ENCODE data around the gene POLR1C.
A peak's percentile ranks its signal among the peaks of the same experiment; 100 is the strongest.
"Not testable (repeated sequence)": the region's sequence is repeated elsewhere in the genome, so short reads cannot be mapped to it uniquely, and the experiment has no call there.

POLR1C gene

GRCh38 chr6:43496370-43497128 lies 20.3 kb upstream of the POLR1C start:
- no peak for TF ChIP-seq JUND (IDR thresholded peaks at IDR 0.05; ENCODE audit: low read depth)
- DNase-seq (ENCODE audit: low read depth in 1 of 2, low spot score in 1 of 2), result peak; percentile 60 to 77
- in situ Hi-C loops (cut with HindIII; ENCODE audit: low pct_unique_long_range_greater_than_20kb, low sequenced_read_pairs), result no loop called here

GRCh38 chr6:43497129-43497396 lies 19.8 kb upstream of the POLR1C start:
- in situ Hi-C loops (cut with HindIII; ENCODE audit: low pct_unique_long_range_greater_than_20kb, low sequenced_read_pairs), result no loop called here
- no peak for DNase-seq (ENCODE audit: low read depth in 1 of 2, low spot score in 1 of 2)
- no peak for TF ChIP-seq JUND (IDR thresholded peaks at IDR 0.05; ENCODE audit: low read depth)

GRCh38 chr6:43497689-43498088 lies 19.2 kb upstream of the POLR1C start:
- TF ChIP-seq JUND (IDR thresholded peaks at IDR 0.05; ENCODE audit: low read depth), result no peak
- no peak for DNase-seq (ENCODE audit: low read depth in 1 of 2, low spot score in 1 of 2)
- in situ Hi-C loops (cut with HindIII; ENCODE audit: low pct_unique_long_range_greater_than_20kb, low sequenced_read_pairs), result no loop called here

- DNase-seq (ENCODE audit: low read depth in 1 of 2, low spot score in 1 of 2); in situ Hi-C loops (cut with HindIII; ENCODE audit: low pct_unique_long_range_greater_than_20kb, low sequenced_read_pairs): not testable (repeated sequence)
These were observed 18.6 kb upstream of the POLR1C start for GRCh38 chr6:43498291-43498690.

GRCh38 chr6:43499028-43499815 lies 17.7 kb upstream of the POLR1C start:
- TF ChIP-seq JUND (IDR thresholded peaks at IDR 0.05; ENCODE audit: low read depth), result no peak
- DNase-seq (ENCODE audit: low read depth in 1 of 2, low spot score in 1 of 2), result no peak
- in situ Hi-C loops (cut with HindIII; ENCODE audit: low pct_unique_long_range_greater_than_20kb, low sequenced_read_pairs), result no loop called here

- DNase-seq (ENCODE audit: low read depth in 1 of 2, low spot score in 1 of 2), result no peak
- no peak for TF ChIP-seq JUND (IDR thresholded peaks at IDR 0.05; ENCODE audit: low read depth)
- in situ Hi-C loops (cut with HindIII; ENCODE audit: low pct_unique_long_range_greater_than_20kb, low sequenced_read_pairs), result no loop called here
These were observed 16.0 kb upstream of the POLR1C start for GRCh38 chr6:43500921-43501320.

- in situ Hi-C loops (cut with HindIII; ENCODE audit: low pct_unique_long_range_greater_than_20kb, low sequenced_read_pairs), result no loop called here
- DNase-seq (ENCODE audit: low read depth in 1 of 2, low spot score in 1 of 2), result no peak
- TF ChIP-seq JUND (IDR thresholded peaks at IDR 0.05; ENCODE audit: low read depth), result no peak
These were observed 14.2 kb upstream of the POLR1C start for GRCh38 chr6:43502666-43503065.

- no peak for DNase-seq (ENCODE audit: low read depth in 1 of 2, low spot score in 1 of 2)
- no peak for TF ChIP-seq JUND (IDR thresholded peaks at IDR 0.05; ENCODE audit: low read depth)
- in situ Hi-C loops (cut with HindIII; ENCODE audit: low pct_unique_long_range_greater_than_20kb, low sequenced_read_pairs), result no loop called here
These were observed 13.4 kb upstream of the POLR1C start for GRCh38 chr6:43503443-43503842.

- in situ Hi-C loops (cut with HindIII; ENCODE audit: low pct_unique_long_range_greater_than_20kb, low sequenced_read_pairs), result no loop called here
- no peak for TF ChIP-seq JUND (IDR thresholded peaks at IDR 0.05; ENCODE audit: low read depth)
- DNase-seq (ENCODE audit: low read depth in 1 of 2, low spot score in 1 of 2), result no peak
These were observed 11.9 kb upstream of the POLR1C start for GRCh38 chr6:43504756-43505593.

- DNase-seq (ENCODE audit: low read depth in 1 of 2, low spot score in 1 of 2), result no peak
- in situ Hi-C loops (cut with HindIII; ENCODE audit: low pct_unique_long_range_greater_than_20kb, low sequenced_read_pairs), result no loop called here
- no peak for TF ChIP-seq JUND (IDR thresholded peaks at IDR 0.05; ENCODE audit: low read depth)
These were observed 11.2 kb upstream of the POLR1C start for GRCh38 chr6:43505718-43506117.

GRCh38 chr6:43506171-43506570 lies 10.7 kb upstream of the POLR1C start:
- DNase-seq (ENCODE audit: low read depth in 1 of 2, low spot score in 1 of 2), result no peak
- TF ChIP-seq JUND (IDR thresholded peaks at IDR 0.05; ENCODE audit: low read depth), result no peak
- in situ Hi-C loops (cut with HindIII; ENCODE audit: low pct_unique_long_range_greater_than_20kb, low sequenced_read_pairs), result no loop called here

- in situ Hi-C loops (cut with HindIII; ENCODE audit: low pct_unique_long_range_greater_than_20kb, low sequenced_read_pairs), result no loop called here
- peak; percentile 57 to 87 for DNase-seq (ENCODE audit: low read depth in 1 of 2, low spot score in 1 of 2)
- no peak for TF ChIP-seq JUND (IDR thresholded peaks at IDR 0.05; ENCODE audit: low read depth)
These were observed 10.0 kb upstream of the POLR1C start for GRCh38 chr6:43506667-43507471.
